GM23338 (cell line): ENCODE measurements around the gene PARL.

Experiments used
- CREB1 ChIP-seq: fragments of 250-450 bp; sonication (Bioruptor Pico); IDR thresholded peaks from 2 replicates; pipeline ENCODE4 v1.5.0; 2020; ENCODE audit warnings: low read depth, mild to moderate bottlenecking, moderate library complexity
- CTCF ChIP-seq, 2 experiments: fragments of 200-600 bp in 1 of 2; sonication (generic) in 1 of 2; conservative IDR thresholded peaks; 2 replicates each; pipeline versions ENCODE4 v1.5.1 to v1.6.1; 2016 to 2017; ENCODE audit warnings: antibody characterized with exemption in 2 of 2, low read depth in 2 of 2, mild to moderate bottlenecking in 2 of 2, moderate library complexity in 1 of 2
- EZH2 ChIP-seq: fragments of 200-600 bp; sonication (generic); IDR thresholded peaks from one replicate; pipeline ENCODE4 v1.8.0; 2017; ENCODE audit warnings: antibody characterized with exemption, mild to moderate bottlenecking, low read depth; ENCODE audit not compliant: unreplicated experiment
- EZH2phosphoT487 ChIP-seq: fragments of 200-600 bp; sonication (generic); IDR thresholded peaks from one replicate; pipeline ENCODE4 v1.8.1; 2018; ENCODE audit warnings: antibody characterized with exemption; ENCODE audit not compliant: unreplicated experiment
- POLR2AphosphoS5 ChIP-seq: IDR thresholded peaks from 2 replicates; pipeline ENCODE4 v1.6.1; 2016; ENCODE audit warnings: antibody characterized with exemption, low read depth
- REST ChIP-seq: IDR thresholded peaks from one replicate; pipeline ENCODE4 v1.6.1; 2018; ENCODE audit warnings: antibody characterized with exemption; ENCODE audit not compliant: unreplicated experiment

- TF ChIP-seq CTCF (conservative IDR thresholded peaks at IDR 0.05; ENCODE audit: low read depth in 2 of 2) (no peak), CREB1 (CRISPR knock-in tag) (no peak), EZH2 (no peak), POLR2AphosphoS5 (no peak), EZH2phosphoT487 (no peak), REST (no peak)
Measured at GRCh38 chr3:183857863-183858262, 26.8 kb downstream of the PARL start.
